ENCODE results near the gene TTLL12.
"Not testable (repeated sequence)": the region's sequence is repeated elsewhere in the genome, so short reads cannot be mapped to it uniquely, and the experiment has no call there.

DNA sequence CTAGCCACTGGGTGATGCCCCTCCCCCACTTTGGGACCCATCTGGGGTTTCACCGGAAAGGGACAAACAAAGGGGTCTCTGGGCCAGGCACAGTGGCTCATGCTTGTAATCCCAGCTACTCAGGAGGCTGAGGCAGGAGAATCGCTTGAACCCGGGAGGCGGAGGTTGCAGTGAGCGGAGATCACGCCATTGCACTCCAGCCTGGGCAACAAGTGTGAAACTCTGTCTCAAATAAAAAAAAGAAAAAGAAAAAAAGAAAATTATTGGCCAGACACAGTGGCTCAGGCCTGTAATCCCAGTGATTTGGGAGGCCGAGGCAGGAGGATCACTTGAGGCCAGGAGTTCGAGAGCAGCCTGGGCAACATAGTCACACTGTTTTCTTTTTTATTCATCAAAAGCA is 41.6 kb downstream of the TTLL12 start:
- TF ChIP-seq EZH2 (IDR thresholded peaks at IDR 0.05); YY1 (IDR thresholded peaks at IDR 0.05; ENCODE audit: extremely low read depth, insufficient replicate concordance, low read depth, low read length); JUND (IDR thresholded peaks at IDR 0.05); ATF3 (IDR thresholded peaks at IDR 0.05); CTCF (IDR thresholded peaks at IDR 0.05 in 2 of 3, conservative IDR thresholded peaks at IDR 0.05 in 1 of 3; ENCODE audit: borderline replicate concordance in 1 of 3, insufficient read depth in 1 of 3, low read depth in 2 of 3, low read length in 2 of 3); ELF1 (IDR thresholded peaks at IDR 0.05; ENCODE audit: borderline replicate concordance, low read depth); POLR2A (IDR thresholded peaks at IDR 0.05; ENCODE audit: borderline replicate concordance, extremely low read depth, insufficient read depth, insufficient read length); ZFX (IDR thresholded peaks at IDR 0.05); REST (IDR thresholded peaks at IDR 0.05; ENCODE audit: low read depth); SP1 (IDR thresholded peaks at IDR 0.05; ENCODE audit: low read depth); CEBPB (IDR thresholded peaks at IDR 0.05; ENCODE audit: low read depth); CBX3 (IDR thresholded peaks at IDR 0.05; ENCODE audit: low read depth); ZNF274 (IDR thresholded peaks at IDR 0.05; ENCODE audit: low read depth, low read length): not testable (repeated sequence)

Data from HCT116 (cell line).